Measurements from ENCODE around the gene ZXDC. TPM values are rescaled to one million over a fixed set of nuclear protein-coding genes. Genes with fewer than 3 reads are reported as not detected.

ZXDC gene
- total RNA-seq, 1 donor from 2014 or later: 29.4 TPM

DNA sequence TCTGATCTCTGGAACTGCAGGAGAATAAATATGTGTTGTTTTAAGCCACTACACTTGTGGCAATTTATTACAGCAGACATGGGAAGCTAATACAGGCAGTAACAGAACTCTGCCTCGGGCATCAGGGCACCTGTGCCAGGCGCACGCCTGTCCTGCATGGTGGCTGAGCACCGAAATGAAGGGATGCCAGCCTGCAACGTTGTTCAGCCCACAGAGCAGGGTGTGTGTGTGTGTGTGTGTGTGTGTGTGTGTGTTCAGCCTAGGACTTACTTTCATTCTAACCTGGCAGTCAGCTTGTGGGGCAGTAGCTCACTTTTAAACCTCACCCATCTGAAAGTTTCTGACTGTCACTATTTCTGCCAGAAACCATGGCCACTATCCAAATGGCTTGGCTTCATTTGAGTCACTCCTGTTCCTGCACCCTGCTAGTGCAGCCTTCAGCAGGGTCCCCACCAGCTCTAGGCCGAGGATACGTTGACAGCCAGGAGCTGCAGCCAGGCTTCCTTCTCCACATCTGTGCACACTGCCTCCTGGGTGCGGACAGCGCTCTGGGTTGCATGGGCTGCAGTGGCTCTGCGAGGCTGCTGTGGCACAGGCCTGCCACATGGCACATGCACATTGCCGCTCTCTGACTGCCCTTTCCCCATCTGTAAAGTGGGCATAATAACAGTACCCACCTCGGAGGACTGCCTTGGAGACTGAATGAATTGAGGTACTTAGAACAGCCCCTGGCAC lies 37.4 kb upstream of the ZXDC start:
- DNase-seq (ENCODE audit: low spot score): no peak

DNA sequence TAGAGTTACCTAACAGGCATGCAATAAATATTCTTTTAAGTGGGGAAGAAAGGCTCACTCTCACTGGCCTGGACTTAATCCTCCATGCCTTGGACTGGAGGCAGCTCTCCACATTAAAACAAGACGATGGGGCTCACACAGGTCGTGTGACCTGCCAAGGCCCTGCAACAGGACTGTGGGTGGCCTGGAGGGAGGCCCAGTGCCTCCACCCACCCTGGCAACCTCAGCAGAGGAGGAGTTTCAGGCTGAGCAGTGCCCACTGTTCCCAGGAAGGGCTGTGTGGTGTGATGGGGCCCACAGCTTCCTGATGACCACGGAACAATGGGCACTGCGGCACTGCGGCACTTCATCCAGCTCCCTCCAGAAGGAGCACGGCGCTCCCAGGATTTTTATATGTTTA lies 36.3 kb upstream of the ZXDC start:
- no peak for DNase-seq (ENCODE audit: low spot score)

DNA sequence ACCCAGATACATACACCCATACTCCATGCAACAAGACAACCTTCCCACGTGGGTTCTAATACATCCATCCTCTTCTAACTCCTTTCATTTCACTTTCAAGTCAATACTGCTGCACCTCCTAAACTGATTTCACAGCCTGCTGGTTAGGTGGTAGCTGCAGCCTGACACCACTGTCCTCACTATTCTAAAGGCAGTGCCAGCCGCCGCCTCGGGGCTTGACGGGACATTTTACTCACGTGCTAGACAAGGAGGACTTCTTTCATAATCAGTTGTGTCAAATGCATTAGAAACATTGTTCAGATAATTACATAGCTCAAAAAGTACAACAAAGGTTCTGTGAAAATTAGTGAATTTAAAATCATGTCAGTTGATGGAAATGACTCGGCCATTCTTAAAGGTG lies 35.6 kb upstream of the ZXDC start:
- no peak for DNase-seq (ENCODE audit: low spot score)

DNA sequence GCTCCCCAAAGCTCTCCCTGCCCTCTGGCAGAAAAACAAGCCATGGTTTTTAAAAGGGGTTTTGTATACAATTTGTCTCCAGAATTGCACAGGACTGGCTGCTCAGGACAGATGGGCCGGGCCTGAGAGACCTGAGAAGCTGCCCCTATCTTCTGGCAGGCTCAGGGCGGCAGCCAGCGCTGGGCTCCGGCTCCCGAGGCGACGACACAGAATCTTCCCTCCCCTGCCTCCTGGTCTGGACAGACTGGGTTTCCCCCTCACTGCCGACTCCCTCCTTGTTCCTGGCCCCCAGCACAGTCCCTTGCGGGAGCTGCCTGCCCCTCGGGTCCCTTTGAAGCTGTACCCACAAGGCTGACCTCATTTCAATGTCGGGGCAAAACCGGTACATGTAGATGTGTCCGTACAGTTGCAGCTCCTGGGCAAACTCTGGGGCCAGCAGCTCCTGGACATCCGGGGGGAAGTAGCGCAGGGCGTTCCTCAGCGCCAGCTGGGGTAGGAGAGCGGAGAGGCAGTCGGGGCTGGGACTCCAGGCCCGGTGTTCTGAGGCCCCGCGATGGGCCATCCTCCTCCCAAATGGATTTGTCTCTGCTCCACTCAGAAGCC lies 34.7 kb upstream of the ZXDC start:
- no peak for DNase-seq (ENCODE audit: low spot score)

DNA sequence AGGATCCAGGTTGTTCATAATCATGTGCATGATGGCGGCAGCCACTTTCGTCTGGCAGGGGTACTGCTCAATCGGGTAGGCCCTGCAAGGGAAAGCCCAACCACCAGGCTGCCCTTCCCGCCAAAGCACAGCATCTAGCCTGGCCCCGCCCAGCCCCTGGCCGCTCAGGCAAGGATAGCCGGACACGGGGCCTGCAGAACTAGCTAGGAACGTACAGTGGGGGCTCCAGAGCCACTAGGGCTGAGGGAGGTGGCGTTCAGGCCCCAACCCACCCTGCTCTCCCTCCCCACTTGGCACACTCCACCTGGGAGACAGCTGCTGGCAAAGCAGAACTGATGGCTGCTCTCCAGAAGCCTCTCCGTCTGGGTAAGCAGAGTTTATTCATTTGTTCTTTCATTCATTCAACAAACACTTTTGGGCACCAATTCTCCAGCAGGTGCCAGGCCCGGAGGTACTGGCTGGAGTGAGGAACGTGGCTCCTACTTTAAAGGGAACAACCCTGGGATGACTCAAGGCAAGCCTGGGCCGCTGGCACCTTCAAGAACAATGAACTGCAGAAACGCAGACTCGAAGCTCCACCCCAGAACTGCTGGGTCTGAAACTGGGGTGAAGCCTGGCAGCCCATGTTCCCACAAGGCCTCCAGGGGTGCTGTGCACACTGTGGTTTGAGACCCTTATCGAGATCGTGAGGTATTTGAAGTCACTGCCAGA lies 34.1 kb upstream of the ZXDC start:
- no peak for DNase-seq (ENCODE audit: low spot score)

DNA sequence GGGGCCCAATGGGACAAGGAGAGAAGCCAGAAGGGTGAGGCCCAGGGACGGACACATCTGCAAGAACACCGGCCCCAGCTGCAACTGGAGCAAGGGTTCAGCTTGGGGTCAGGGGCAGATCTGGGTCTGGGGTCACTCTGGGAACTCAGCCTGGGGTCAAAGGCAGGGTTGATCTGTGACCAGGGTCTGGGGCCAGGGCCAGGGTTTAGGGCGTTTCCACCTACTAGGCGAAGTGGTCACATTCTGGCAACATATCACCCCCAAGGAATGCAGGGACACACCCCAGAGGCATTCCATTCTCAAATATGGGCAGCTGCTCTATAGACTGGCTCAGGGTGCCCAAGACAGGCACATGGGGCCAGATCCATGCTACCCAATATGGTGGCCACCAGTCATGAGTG lies 32.9 kb upstream of the ZXDC start:
- DNase-seq (ENCODE audit: low spot score): no peak

DNA sequence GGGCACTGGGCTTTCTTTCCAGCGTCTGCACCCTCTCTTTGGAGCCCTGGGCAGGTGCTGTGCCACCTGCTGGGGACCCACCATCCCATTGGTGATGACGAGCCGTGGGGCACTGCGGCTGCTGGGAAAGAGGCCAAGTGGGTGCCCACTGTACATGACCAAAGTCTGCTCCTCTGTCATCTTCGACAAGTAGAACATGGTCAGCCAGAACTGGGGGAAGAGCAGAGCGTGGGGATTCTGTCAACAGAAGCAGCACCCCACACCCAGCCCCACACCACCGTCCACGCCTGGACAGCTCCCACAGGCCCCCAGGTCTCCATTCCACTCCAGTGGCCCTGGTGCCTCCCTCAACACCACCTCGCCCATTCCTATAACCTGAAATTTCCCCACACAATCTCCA lies 32.2 kb upstream of the ZXDC start:
- DNase-seq (ENCODE audit: low spot score): no peak

DNA sequence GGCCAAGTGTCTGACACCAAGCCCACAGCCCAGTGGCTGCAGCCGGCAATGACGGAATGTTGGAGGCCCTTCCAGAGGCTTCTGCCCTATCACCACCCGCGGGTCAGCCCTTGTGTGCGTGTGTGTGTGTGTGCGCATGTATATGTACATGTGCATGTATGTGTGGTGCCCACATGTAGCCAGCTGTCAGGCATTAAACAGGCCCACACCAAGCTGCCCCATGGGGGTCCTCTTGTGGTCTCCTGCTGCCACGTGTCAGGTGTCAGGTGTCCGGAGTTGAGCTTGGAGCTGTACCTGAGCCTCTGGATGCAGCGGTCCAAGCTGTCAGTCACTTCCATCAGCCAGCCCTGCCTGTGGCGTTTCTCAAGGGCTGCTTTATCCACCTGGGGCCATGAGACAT lies 28.0 kb upstream of the ZXDC start:
- DNase-seq (ENCODE audit: low spot score): no peak

DNA sequence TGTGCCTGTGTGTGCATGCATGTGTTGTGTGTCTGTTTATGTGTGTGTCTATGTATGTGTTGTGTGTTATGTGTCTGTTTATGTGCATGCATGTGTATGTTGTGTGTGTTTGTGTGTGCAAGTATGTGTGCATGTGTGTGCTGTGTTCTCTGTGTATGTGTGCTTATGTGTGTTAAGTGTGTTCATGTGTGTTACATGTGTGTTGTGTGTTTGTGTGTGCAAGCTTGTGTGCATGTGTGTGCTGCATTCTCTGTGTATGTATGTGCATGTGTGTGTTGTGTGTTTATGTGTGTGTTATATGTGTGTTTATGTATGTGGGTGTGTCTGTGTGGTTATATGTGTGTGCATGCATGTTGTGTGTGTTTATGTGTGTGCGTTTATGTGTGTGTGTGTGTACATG lies 27.0 kb upstream of the ZXDC start:
- no peak for DNase-seq (ENCODE audit: low spot score)

DNA sequence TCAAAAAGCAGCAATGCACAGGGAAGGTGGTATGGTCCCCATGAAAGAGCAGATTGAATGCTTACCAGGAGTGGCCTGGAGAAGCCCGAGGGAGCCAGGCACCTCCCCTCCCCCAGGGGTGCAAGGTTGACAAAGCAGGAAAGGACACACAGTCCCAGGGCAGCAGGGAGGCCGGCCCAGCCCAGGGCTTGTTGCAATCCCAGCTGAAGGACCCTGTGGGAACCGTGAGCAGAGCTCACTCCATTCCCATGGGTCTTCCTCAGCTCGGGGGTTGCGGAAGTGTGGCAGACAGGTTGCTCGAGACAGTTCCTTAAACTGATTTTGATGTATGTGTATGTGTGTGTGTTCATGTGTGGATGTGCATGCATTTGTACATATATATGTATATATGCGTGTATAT lies 26.0 kb upstream of the ZXDC start:
- no peak for DNase-seq (ENCODE audit: low spot score)

DNA sequence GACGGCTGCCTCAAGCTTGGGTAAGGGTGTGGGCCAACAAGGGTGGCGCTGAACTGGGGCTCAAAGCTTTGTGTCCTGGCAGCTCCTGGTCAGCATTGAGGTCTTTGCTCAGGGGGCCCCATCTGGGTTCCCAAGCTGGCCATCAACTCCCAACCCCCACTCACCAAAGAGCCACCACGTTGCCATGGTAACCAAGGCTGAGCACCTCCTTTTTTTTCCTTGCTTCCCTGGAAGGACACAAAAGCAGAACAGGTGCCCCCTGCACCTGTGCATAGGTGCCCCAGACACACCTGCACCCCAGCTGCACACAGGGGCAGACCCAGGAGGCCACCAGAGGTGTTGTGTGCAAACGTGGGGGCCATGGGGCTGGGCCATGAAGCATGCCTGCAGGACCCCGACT lies 25.4 kb upstream of the ZXDC start:
- no peak for DNase-seq (ENCODE audit: low spot score)

DNA sequence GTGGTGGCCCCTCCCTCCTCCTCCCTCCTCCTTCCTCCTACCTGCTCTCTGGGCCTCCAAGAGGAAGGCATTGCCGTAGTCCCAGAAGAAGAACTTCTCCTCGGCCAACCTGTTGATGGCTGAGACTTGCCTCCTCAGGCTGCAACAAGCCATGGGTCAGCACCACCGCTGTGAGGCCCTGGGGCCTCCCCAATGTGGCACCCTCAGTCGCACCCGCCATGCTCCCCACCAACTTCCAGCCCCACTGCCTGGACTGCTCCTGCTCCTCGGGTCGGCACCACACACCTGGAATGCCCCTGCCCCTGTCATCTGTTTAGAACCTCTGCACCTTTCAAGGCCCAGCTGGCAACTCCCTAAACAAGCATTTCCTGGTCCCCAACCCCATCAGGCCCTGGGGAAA lies 24.3 kb upstream of the ZXDC start:
- DNase-seq (ENCODE audit: low spot score): no peak

DNA sequence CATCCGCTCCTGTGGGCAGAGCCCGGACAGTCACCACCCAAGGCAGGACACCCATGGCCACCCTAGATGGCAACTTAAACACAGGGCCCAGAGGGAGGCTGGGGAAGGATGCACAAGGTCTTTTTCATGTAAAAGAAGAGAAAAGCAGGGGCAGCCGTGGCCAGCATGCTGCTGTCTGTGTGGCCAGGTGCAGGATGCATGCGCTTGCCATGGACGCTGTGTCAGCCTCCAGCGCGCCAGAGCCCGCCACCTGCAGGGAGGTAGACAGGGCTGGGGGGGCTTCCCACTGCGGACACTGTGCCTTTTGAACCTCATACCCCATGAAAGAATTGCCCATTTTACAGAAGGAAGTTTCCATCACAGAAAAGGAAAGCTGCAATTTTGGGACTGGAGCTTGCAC lies 23.7 kb upstream of the ZXDC start:
- DNase-seq (ENCODE audit: low spot score): no peak

DNA sequence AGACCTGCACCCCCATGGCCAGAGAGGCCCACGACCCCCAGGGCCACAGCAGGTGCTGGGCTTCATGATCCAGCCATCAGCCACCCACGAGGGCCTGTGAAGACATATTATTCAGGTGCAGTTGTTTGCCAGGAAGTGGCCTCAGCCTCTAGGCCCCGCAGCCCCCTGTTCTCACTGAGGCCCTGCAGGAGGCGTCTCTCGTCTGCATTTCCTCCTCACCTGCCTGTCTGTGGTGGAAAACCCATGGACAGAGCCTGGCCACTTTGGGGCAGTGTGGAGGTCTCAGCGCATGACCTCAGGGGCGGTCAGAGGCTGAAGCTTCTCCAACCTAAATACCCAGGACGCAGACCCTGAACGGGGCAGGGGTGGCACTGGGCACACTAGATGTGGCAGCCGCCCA lies 23.2 kb upstream of the ZXDC start:
- no peak for DNase-seq (ENCODE audit: low spot score)

DNA sequence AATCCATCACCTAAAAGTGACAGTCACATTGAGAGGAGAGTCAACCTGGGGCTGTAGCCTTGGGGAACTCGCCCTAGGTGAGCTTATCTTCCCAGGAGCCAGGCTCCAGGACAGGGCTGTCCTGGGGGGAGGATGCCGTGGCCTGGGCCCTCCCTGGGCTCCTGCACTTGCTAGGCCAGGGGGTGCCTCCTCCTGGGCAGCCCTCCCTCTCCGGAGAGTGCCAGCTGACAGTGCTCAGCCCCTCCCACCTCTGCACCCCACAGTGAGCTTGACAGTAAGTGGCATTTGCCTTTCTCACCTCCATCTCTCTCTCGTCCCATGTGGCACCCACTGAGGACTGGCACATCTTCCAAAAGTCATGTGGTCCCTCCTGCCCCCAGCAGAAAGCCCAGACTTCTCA lies 22.8 kb upstream of the ZXDC start:
- DNase-seq (ENCODE audit: low spot score): no peak

DNA sequence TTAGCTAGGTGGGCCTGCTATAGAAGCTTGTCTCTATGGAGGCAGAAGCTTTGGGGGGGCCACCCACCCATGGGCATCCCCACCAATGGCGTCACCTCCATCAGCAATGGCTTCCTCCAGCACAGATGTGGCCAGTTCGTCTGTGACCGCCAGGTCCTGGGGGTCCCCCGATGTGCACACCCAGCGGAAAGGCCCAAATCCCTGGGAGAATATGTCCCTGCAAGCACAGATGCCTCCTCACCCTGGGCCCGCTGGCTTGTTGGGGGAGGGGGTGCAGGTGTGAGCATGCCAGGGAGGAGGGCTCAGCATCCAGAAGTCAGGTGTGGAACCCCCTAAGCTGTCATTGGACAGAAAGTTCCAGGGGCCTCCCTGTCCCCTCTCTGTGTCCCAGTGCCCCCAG lies 22.3 kb upstream of the ZXDC start:
- no peak for DNase-seq (ENCODE audit: low spot score)

DNA sequence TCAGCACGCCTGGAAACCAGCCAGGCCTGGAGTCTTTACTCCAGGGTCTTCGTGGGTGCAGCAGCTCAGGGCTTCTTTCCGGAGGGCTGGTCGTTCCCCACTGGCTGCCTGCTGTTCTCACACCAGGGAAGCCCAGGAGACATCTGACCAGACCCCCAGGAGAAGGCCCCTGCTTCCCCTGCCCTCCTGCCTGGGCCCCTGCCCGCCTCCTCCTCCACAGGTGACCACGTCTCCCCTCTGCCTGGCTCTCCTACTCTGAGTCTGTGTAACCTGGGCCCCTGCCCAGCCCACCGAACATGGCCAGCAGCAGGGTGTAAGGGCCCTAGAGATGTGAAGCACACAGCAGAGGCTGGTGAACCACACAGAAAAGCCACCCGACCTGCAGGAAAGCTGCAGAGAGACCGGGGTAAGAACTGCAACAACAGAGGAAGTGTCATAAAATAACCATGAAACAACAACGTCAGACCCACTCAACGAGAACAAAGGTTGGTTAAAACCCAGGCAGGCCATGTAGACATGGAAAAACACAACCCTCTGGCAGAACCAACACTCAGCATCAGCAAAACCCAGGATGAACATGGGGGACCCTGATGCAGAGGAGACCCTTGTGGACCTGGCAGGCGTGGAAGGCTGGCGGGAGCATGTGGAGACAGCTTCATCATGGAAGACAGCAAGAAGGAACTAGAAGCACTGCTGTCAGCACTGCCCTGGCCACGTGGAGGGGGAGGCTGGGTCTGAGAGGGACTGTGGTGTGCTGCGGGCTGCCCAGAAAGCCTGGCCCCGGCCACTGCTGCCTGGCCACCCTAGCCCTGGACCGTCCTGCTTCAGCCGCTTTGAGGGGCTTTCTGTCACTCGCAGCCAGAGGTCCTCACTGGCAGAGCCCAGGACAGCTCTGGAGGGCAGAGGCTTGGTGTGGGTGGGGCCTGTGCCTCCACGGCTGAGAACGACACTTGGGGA lies 21.5 kb upstream of the ZXDC start:
- no peak for DNase-seq (ENCODE audit: low spot score)

DNA sequence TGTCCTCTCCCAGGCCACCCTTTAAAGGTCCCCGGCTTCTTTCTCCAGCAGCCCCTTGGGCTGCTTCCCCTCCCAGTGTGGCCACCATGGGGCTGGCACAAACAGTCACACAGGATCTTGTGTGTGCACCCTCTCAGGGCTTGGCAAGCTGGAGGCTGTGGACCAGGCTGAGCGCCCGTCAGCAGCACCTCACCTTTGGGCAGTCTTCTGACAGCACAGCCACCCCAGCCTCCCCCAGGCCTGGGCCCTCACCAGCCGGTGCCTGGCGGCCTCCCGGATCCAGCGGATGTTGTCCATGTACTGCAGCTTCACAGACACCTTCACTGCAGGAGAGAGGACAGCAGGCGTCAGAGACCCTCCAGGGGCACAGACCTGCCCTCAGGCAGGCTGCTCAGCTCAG lies 20.1 kb upstream of the ZXDC start:
- no peak for DNase-seq (ENCODE audit: low spot score)

DNA sequence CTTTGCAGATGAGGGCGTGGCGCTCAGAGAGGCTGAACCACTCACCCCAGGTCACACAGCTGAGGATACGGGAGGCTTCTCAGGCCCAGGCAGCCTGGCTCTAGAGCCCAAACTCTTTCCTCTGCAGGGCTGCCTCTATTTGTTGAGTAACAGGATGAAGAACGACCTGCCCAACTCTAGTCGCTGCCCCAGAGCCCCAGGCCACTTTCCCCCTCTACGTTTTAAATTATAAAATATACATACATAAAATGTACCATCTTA lies 19.2 kb upstream of the ZXDC start:
- DNase-seq (ENCODE audit: low spot score): no peak

DNA sequence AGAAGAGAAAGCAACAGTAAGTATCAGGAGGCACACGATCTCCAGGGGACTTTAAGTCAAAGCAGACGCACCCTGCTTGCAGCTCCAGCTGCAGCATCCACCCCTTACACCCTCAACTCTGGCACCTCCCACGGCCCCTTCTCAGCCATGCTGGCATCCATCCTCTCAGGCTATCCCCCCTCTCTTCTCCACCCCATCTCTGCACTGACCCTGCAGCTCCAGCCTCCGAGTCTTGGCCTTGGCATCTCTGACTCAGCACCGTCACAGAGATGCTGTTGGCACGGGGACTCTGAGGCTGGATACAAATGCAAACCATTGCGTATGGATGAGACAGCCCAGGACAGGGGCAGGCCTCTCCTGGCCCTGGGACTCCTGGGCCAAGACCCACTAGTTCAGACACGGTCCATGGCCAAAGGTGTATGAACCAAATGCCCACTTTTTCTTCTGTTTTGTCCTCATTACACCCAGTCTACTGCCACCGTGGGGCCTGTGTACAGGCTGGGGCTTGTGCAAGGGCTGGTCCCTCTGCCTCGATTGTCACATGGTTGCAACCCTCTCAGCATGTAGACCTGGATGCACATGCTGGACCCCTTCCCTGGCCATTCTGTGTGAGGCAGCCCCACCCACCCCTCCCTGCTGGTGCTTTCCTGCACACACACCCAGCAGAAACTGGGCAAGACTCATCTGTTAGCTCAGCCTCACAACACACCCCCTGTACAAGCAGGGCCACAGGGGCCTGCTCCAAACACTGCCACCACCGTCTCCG lies 18.7 kb upstream of the ZXDC start:
- no peak for DNase-seq (ENCODE audit: low spot score)

DNA sequence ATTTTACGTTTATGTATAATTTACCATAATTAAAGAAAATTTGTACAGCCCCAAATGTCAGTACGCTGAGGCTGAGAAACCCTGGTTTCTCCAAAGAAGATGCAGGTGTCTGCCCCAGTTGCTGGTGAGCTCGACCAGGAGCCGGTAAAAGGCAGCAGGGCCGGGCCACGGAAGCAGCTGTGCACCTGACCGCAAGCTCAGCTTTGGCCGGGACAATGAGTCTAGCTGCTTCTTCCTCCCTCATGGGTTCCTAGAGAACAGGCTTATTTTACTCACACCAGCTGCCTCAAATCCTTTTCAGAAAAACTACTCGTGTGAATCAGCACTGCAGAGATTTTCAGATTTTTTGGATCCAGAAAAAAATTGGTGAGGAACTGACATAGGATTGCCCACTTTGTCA lies 18.0 kb upstream of the ZXDC start:
- no peak for DNase-seq (ENCODE audit: low spot score)

Data from mesenteric fat pad (tissue), 1 donor.